Parathyroid adenoma (tissue), 2 donors: ENCODE results near the gene B3GNT2.

Experiments
- H2AFZ ChIP-seq: fragments of 300-600 bp; sonication (generic); one replicate; pipeline ENCODE4 v1.7.0; 2017; ENCODE audit warnings: antibody characterized with exemption, mild to moderate bottlenecking
- H3K27ac ChIP-seq: fragments of 300-600 bp; sonication (generic); one replicate; pipeline ENCODE4 v1.7.0; 2017
- H3K27me3 ChIP-seq: fragments of 300-600 bp; sonication (generic); one replicate; pipeline ENCODE4 v1.7.0; 2017; ENCODE audit warnings: low read length; ENCODE audit not compliant: control insufficient read depth, insufficient read depth
- H3K36me3 ChIP-seq: fragments of 300-600 bp; sonication (generic); one replicate; pipeline ENCODE4 v1.7.0; 2017; ENCODE audit warnings: low read length; ENCODE audit not compliant: control insufficient read depth, insufficient read depth
- H3K4me1 ChIP-seq: fragments of 300-600 bp; sonication (generic); one replicate; pipeline ENCODE4 v1.7.0; 2017; ENCODE audit warnings: control low read depth
- H3K4me2 ChIP-seq: fragments of 300-600 bp; sonication (generic); one replicate; pipeline ENCODE4 v1.7.0; 2017; ENCODE audit warnings: low read length
- H3K4me3 ChIP-seq: fragments of 300-600 bp; sonication (generic); one replicate; pipeline ENCODE4 v1.7.0; 2017; ENCODE audit warnings: low read depth, low read length
- H3K79me2 ChIP-seq: fragments of 300-600 bp; sonication (generic); one replicate; pipeline ENCODE4 v1.7.0; 2017; ENCODE audit warnings: control low read depth
- H3K9ac ChIP-seq: fragments of 300-600 bp; sonication (generic); one replicate; pipeline ENCODE4 v1.7.0; 2017; ENCODE audit warnings: mild to moderate bottlenecking
- H3K9me3 ChIP-seq: fragments of 300-600 bp; sonication (generic); one replicate; pipeline ENCODE4 v1.7.0; 2017; ENCODE audit warnings: low read length; ENCODE audit not compliant: control insufficient read depth
- CTCF ChIP-seq: fragments of 300-600 bp; sonication (generic); IDR thresholded peaks from one replicate; pipeline ENCODE4 v1.7.0; 2017; ENCODE audit warnings: antibody characterized with exemption, mild to moderate bottlenecking
- donor health status: primary hyperparathyroidism.

The B3GNT2 gene

DNA sequence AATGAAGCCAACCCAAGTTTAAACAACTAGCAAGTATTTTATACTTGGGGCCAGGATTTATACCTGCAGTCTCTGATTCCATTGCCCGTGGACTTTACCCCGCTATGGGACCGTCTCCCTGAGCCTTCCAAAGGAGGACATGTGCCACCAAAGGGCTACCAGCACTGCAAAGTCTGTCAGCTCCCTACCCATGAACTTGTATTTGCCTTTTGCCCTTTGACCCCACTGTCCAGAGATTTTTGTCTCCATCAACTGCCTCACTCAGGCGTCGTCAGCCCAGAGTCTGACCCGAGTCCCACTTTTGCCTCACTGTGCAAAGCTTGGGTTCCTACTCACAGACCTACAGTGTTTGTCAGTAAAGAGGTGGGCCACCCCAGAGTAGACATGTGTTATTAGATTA is 40.6 kb downstream of the B3GNT2 start:
- Histone ChIP-seq H3K9me3 (no peaks in the 10 kb centered on the region), H3K9ac (no peak overlapping the region), H3K79me2 (no peaks in the 10 kb centered on the region), H3K4me2 (no peak overlapping the region), H3K27me3 (no peaks in the 10 kb centered on the region), H2AFZ (no peak overlapping the region), H3K4me1 (no peaks in the 10 kb centered on the region), H3K27ac (no peak overlapping the region), H3K36me3 (no peaks in the 10 kb centered on the region), H3K4me3 (no peak overlapping the region)
- no peak for TF ChIP-seq CTCF

DNA sequence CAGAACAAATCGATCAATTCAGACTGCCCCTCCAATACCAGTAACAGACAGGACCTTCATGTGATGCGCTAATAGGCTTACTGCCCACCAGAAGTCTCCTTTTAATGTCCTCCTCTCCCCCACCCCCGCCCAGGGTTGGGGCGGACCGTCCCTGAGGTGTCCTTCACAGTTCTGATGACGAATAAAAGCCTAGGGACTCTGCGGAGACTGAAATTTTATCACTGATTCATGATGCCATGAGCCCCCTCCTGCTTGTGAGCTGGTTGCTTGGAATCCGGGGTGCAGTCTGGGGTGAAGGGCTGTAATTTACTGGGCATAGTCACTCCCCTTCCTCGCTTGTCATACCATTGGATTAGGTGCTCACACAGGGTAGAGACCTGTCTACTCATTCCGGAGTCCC is 42.3 kb downstream of the B3GNT2 start:
- H3K9ac ChIP-seq = no peak overlapping the region
- TF ChIP-seq CTCF = no peak
- H3K4me1 ChIP-seq = no peaks in the 10 kb centered on the region
- H3K27me3 ChIP-seq = no peaks in the 10 kb centered on the region
- no peak overlapping the region for H3K4me2 ChIP-seq
- H3K9me3 ChIP-seq = no peaks in the 10 kb centered on the region
- no peak overlapping the region for H3K27ac ChIP-seq
- H3K4me3 ChIP-seq = no peak overlapping the region
- no peaks in the 10 kb centered on the region for H3K79me2 ChIP-seq
- no peak overlapping the region for H2AFZ ChIP-seq
- no peaks in the 10 kb centered on the region for H3K36me3 ChIP-seq

GRCh38 chr2:62240546-62240945 is 44.6 kb downstream of the B3GNT2 start:
- no peaks in the 10 kb centered on the region for H3K36me3 ChIP-seq
- no peaks in the 10 kb centered on the region for H3K79me2 ChIP-seq
- H3K4me3 ChIP-seq = no peak overlapping the region
- H3K27me3 ChIP-seq = no peaks in the 10 kb centered on the region
- TF ChIP-seq CTCF = no peak
- H3K27ac ChIP-seq = no peak overlapping the region
- no peaks in the 10 kb centered on the region for H3K4me1 ChIP-seq
- H3K4me2 ChIP-seq = no peak overlapping the region
- no peaks in the 10 kb centered on the region for H3K9me3 ChIP-seq
- no peak overlapping the region for H3K9ac ChIP-seq
- H2AFZ ChIP-seq = no peak overlapping the region

GRCh38 chr2:62243983-62244382 is 48.1 kb downstream of the B3GNT2 start:
- Histone ChIP-seq H3K27ac (no peak overlapping the region), H3K36me3 (no peaks in the 10 kb centered on the region), H3K27me3 (no peaks in the 10 kb centered on the region), H3K4me1 (no peaks in the 10 kb centered on the region), H3K4me3 (no peak overlapping the region), H3K9ac (no peak overlapping the region), H2AFZ (no peak overlapping the region), H3K9me3 (no peaks in the 10 kb centered on the region), H3K4me2 (no peak overlapping the region), H3K79me2 (no peaks in the 10 kb centered on the region)
- TF ChIP-seq CTCF = no peak

GRCh38 chr2:62248226-62248625 is 52.3 kb downstream of the B3GNT2 start:
- no peak overlapping the region for H2AFZ ChIP-seq
- H3K27ac ChIP-seq = no peak overlapping the region
- H3K4me1 ChIP-seq = no peaks in the 10 kb centered on the region
- no peak overlapping the region for H3K4me2 ChIP-seq
- H3K9me3 ChIP-seq = no peaks in the 10 kb centered on the region
- no peaks in the 10 kb centered on the region for H3K27me3 ChIP-seq
- no peak overlapping the region for H3K9ac ChIP-seq
- no peak for TF ChIP-seq CTCF
- H3K36me3 ChIP-seq = no peaks in the 10 kb centered on the region
- no peaks in the 10 kb centered on the region for H3K79me2 ChIP-seq
- H3K4me3 ChIP-seq = no peak overlapping the region
